ENCODE results near the gene NEK2. TPM values are rescaled to one million over a fixed set of nuclear protein-coding genes. Genes with fewer than 3 reads are reported as not detected.

The NEK2 gene
- polyA plus RNA-seq, 6 donors from 2014 or later = 0.16 to 0.32 TPM; not detected in 4

DNA sequence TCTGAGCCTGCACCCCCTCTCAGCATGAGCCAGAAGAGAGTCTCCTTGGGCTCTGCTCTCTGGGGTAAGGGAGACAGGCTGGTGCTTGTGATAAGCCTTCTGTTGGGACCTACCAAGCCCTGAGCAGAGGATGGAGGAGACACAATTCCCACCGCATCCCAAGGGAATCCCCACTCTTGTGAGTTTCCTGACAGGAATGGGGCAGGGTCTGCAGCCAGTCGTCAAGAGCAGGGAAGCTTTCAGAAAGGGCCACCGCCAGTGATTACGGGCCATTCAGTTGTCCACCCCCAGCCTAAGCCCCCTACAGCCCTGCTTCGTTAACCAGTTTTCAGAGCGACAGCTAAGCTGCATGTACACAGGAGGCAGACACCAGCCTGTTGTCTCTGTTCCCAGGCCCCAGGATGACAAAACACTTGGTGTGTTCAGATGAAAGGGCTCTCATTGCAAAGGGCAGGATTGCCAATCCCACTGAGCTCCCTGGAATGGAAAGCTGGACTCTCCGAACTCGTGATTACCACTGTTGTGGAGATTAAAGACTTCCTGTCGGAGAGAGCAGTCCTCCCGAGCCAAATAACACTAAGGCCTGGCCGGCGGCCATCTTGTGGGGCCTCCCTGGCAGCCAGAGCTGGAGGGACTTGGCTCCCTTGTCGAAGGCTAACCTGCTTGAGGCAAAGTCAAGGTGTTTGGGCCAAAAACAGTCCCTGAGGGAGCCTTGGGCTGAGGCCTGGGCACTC, 59.0 kb downstream of the NEK2 start:
- Mint-ChIP-seq H3K36me3 (no peaks in the 10 kb centered on the region), H3K9me3 (no peaks in the 10 kb centered on the region), H3K27ac (no peak overlapping the region), H3K27me3 (no peaks in the 10 kb centered on the region), H3K4me1 (no peaks in the 10 kb centered on the region), H3K4me3 (no peak overlapping the region)
- DNase-seq (no peak), ATAC-seq (ENCODE audit: low read depth in 2 of 2) (no peak)

DNA sequence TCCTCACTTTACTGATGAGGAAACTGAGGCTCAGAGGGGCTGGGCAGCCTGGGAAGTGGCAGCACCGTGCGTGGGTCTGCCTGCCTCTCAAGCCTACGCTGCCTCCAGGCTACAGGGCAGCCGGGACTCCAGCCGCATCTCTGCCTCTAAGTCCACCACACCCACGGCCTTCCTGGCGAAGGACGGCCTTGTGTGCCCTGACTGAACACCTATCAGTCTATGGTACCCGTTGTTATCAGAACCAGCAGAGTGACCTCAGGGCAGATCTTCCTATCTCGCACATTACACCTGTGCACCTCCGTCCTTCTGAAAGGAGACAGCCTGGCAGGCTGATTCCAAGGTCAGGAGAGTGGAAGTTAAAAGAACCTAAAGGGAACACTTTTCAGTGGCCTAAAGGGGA, 60.8 kb downstream of the NEK2 start:
- H3K9me3 Mint-ChIP-seq = no peaks in the 10 kb centered on the region
- no peak overlapping the region for H3K4me3 Mint-ChIP-seq
- no peak for DNase-seq
- no peaks in the 10 kb centered on the region for H3K36me3 Mint-ChIP-seq
- no peak for ATAC-seq (ENCODE audit: low read depth in 2 of 2)
- H3K27me3 Mint-ChIP-seq = no peaks in the 10 kb centered on the region
- H3K4me1 Mint-ChIP-seq = no peaks in the 10 kb centered on the region
- H3K27ac Mint-ChIP-seq = peak overlapping the region in 1 of 6 donors; percentile 38

DNA sequence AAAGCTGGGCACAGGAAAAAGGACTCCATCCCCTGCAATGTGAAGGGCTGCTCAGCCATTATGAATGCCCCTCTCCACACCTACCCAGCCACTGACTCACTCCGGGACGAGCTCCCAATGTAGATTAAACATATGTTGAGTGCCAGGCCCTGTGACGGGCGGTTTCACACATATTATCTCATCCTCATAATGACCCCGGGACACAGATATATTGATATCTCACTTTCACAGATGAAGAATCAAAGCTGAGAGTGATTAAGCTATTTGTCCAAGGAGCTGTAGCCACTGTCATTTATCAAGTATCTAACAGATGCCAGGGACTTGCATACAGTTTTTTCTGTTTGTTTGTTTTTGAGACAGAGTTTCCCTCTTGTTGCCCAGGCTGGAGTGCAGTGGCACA, 61.5 kb downstream of the NEK2 start:
- Mint-ChIP-seq H3K4me1 (no peaks in the 10 kb centered on the region), H3K27me3 (no peaks in the 10 kb centered on the region), H3K36me3 (no peaks in the 10 kb centered on the region), H3K4me3 (no peak overlapping the region), H3K27ac (peak overlapping the region in 1 of 6 donors; percentile 57), H3K9me3 (no peaks in the 10 kb centered on the region)
- DNase-seq (no peak), ATAC-seq (ENCODE audit: low read depth in 2 of 2) (no peak)

DNA sequence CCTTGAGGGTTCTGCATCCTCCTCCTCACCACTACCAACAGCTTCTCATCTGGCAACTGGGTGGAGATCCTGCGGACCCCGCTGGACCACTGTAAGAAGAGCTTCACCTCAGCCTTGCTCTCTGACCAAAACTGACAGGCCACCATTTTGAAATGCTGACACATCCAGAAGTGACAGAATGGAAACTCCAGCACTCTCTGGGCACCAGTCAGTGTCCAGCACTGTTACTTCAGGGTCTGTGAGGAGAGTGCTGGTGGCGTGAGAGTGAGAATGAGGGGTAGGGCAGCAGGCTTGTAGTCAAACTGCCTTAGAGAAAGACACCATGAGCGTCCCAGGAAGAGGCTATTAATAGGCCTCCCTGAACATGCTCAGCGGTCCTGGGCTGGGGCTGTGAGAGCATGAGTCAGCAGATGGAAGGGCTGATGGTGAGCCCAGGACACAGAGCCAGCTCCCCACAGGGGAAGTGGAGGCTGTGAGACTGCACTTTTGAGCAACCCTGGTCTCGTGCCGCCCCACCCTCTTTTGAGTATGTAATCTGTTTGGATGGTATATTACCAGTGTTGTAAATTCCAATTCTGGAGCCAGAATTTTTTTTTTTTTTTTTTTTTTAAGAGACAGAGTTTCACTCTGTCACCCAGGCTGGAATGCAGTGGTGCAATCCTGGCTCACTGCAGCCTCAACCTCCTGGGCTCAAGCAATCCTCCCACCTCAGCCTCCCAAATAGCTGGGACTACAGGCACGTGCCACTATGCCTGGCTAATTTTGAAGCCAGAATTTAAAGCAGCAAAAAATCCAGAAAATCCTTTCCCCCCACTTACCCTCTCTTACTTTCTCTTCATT, 62.1 kb downstream of the NEK2 start:
- Mint-ChIP-seq H3K9me3 (no peaks in the 10 kb centered on the region), H3K27me3 (no peaks in the 10 kb centered on the region), H3K36me3 (no peaks in the 10 kb centered on the region), H3K27ac (peak overlapping the region in 1 of 6 donors; percentile 57), H3K4me3 (no peak overlapping the region), H3K4me1 (no peaks in the 10 kb centered on the region)
- ATAC-seq (ENCODE audit: low read depth in 2 of 2) (no peak), DNase-seq (no peak)

DNA sequence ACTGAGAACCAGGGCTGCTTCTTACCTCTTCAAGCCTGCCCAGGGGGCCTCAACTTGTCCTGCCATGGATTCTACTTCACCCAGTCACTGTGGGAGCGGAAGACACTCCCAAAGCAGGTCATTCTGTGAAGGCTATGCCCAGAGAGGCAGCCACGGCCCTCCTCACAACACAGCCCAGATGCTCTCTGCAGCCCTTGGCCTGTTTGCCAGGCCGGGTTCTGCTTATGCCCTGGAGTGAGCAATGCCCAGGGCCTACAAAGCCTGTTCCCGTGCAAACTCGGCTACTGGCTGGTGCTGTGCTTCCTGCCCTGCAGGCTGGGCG, 62.7 kb downstream of the NEK2 start:
- DNase-seq = no peak
- Mint-ChIP-seq H3K9me3 (no peaks in the 10 kb centered on the region), H3K4me3 (no peak overlapping the region), H3K27me3 (no peaks in the 10 kb centered on the region), H3K36me3 (no peaks in the 10 kb centered on the region), H3K4me1 (peaks cover 0 to 3% (median 3%) of the 10 kb centered on the region in 3 donors), H3K27ac (peak overlapping the region in 1 of 6 donors; percentile 32)
- ATAC-seq (ENCODE audit: low read depth in 2 of 2) = no peak

Other genes with a start within 250 kb of the NEK2 start
- gene RD3, start 183.5 kb downstream of the NEK2 start, polyA plus RNA-seq (ENCODE audit: low read depth in 6 of 6) = not detected
- 1 to 10 TPM in 2 of 6 donors, under 1 TPM in 4; 0.73 to 1.7 (median 1.00) TPM for gene SLC30A1, start 96.5 kb downstream of the NEK2 start, polyA plus RNA-seq (ENCODE audit: low read depth in 6 of 6)
- 10 to 100 TPM; 29.1 to 43.4 (median 35.4) TPM for gene LPGAT1, start 155.1 kb upstream of the NEK2 start, polyA plus RNA-seq (ENCODE audit: low read depth in 6 of 6)